HepG2 (cell line): ENCODE results near the gene GTF2F1. TPM values are rescaled to one million over a fixed set of nuclear protein-coding genes. Genes with fewer than 3 reads are reported as not detected.

Experiments used
- ATAC-seq: fragments of 200-7000 bp; cut with Tn5 transposase; 3 replicates; pipeline ENCODE4 v1.9.1; 2020; ENCODE audit warnings: mild to moderate bottlenecking, moderate library complexity
- BruUV-seq: library from RNA; stranded (reverse); fragments of 400-500 nt; replicated peaks from 2 replicates; lab custom pipeline; 2021; lab: Mats Ljungman, UMichigan
- CTCF ChIA-PET: fragments of 300-600 bp; formaldehyde crosslinking; extraction: SDS; loops from one replicate; lab custom pipeline; 2021; ENCODE audit warnings: low total read pairs, inconsistent platforms, low intra/inter-chr PET ratio; lab: Yijun Ruan, JAX
- POLR2A ChIA-PET: fragments of 350-600 bp; sonication (Branson Sonifier 250); formaldehyde crosslinking; loops from one replicate; lab custom pipeline; 2020; ENCODE audit warnings: antibody characterized with exemption, inconsistent platforms; lab: Yijun Ruan, JAX
- DNase-seq: peaks from one replicate; pipeline ENCODE4 v3.0.0-alpha.2; 2015; ENCODE audit warnings: low spot score
- FAIRE-seq: peaks from 3 replicates; lab custom pipeline; 2011; peaks lifted over from hg19 to GRCh38; lab: Jason Lieb, UNC
- H2AFZ ChIP-seq: one replicate; pipeline ENCODE4 v1.6.1; 2011; ENCODE audit warnings: low read length, inconsistent platforms
- H3K27ac ChIP-seq: fragments of 300-600 bp; 3 replicates; pipeline ENCODE4 v1.8.0; 2011; ENCODE audit warnings: mixed run types, mild to moderate bottlenecking, mixed read lengths, low read length, inconsistent platforms; ENCODE audit not compliant: insufficient read depth; ENCODE audit errors: extremely low read length
- H3K27me3 ChIP-seq, 2 experiments: fragments of 200-600 bp in 1 of 2; 2 replicates in 1 of 2; 3 replicates in 1 of 2; pipeline versions ENCODE4 v1.6.0 to v1.8.0; 2011; ENCODE audit warnings: low read length in 2 of 2, mild to moderate bottlenecking in 2 of 2, moderate library complexity in 2 of 2, inconsistent platforms in 1 of 2; ENCODE audit not compliant: insufficient read depth in 2 of 2, control insufficient read depth in 1 of 2
- H3K36me3 ChIP-seq, 2 experiments: fragments of 200-600 bp in 1 of 2; replicated peaks in 1 of 2; 2 replicates in 1 of 2; 3 replicates in 1 of 2; pipeline versions ENCODE4 v1.5.1 to v1.8.0; 2011; ENCODE audit warnings: low read length in 2 of 2, inconsistent platforms in 1 of 2; ENCODE audit not compliant: insufficient read depth in 2 of 2, control insufficient read depth in 1 of 2
- H3K4me1 ChIP-seq: 2 replicates; pipeline ENCODE4 v1.5.1; 2012; ENCODE audit warnings: low read length, inconsistent platforms; ENCODE audit not compliant: insufficient read depth
- H3K4me2 ChIP-seq: 2 replicates; pipeline ENCODE4 v1.6.0; 2011; ENCODE audit warnings: low read depth, low read length, inconsistent platforms
- H3K4me3 ChIP-seq, 3 experiments: fragments of 200-600 bp in 1 of 3; sonication (generic), shearing (Covaris generic) in 1 of 3; replicated peaks in 1 of 3; 2 replicates each; pipeline ENCODE4 v1.5.1; 2011 to 2016; ENCODE audit warnings: low read length in 3 of 3, inconsistent platforms in 2 of 3, low read depth in 2 of 3, mild to moderate bottlenecking in 2 of 3, control low read depth in 1 of 3, mixed read lengths in 1 of 3; ENCODE audit not compliant: insufficient read depth in 1 of 3
- H3K79me2 ChIP-seq: one replicate; pipeline ENCODE4 v1.6.1; 2011; ENCODE audit warnings: low read length, inconsistent platforms; ENCODE audit not compliant: insufficient read depth
- H3K9ac ChIP-seq: 2 replicates; pipeline ENCODE4 v1.6.0; 2011; ENCODE audit warnings: mild to moderate bottlenecking, low read depth, low read length, inconsistent platforms; ENCODE audit not compliant: insufficient read depth
- H3K9me3 ChIP-seq: 2 replicates; pipeline ENCODE4 v1.5.1; 2012; ENCODE audit warnings: mild to moderate bottlenecking, low read length
- H4K20me1 ChIP-seq: 2 replicates; pipeline ENCODE4 v1.6.0; 2011; ENCODE audit warnings: inconsistent platforms, mild to moderate bottlenecking, low read length, moderate library complexity; ENCODE audit not compliant: insufficient read depth
- CENPT ChIP-seq: sonication (generic); formaldehyde crosslinking; IDR thresholded peaks from 2 replicates; pipeline ENCODE4 v1.8.0; 2022; ENCODE audit warnings: low read depth, mild to moderate bottlenecking, moderate library complexity, missing genetic modification reagents
- FOXA1 ChIP-seq, 2 experiments: fragments of 450-650 bp in 1 of 2; sonication (generic) in 1 of 2; formaldehyde crosslinking in 1 of 2; IDR thresholded peaks; 2 replicates each; pipeline versions ENCODE4 v1.4.0 to v1.6.1; 2016 to 2020; ENCODE audit warnings: missing genetic modification reagents in 1 of 2
- GATAD1 ChIP-seq: IDR thresholded peaks from 2 replicates; pipeline ENCODE4 v1.6.1; 2016; ENCODE audit warnings: missing genetic modification reagents, missing compliant biosample characterization
- HNRNPLL ChIP-seq: fragments of 200-400 bp; formaldehyde crosslinking; IDR thresholded peaks from 2 replicates; pipeline ENCODE4 v1.6.1; 2017; ENCODE audit warnings: mild to moderate bottlenecking, low read depth, low read length; ENCODE audit not compliant: poor library complexity, severe bottlenecking
- IRX3 ChIP-seq: sonication (generic); formaldehyde crosslinking; IDR thresholded peaks from 2 replicates; pipeline ENCODE4 v1.8.1; 2023; ENCODE audit warnings: mild to moderate bottlenecking, low read depth, missing genetic modification reagents, borderline replicate concordance
- KLF15 ChIP-seq: sonication (generic); formaldehyde crosslinking; IDR thresholded peaks from 2 replicates; pipeline ENCODE4 v1.8.1; 2023; ENCODE audit warnings: borderline replicate concordance, mild to moderate bottlenecking, inconsistent platforms, missing genetic modification reagents, mixed read lengths
- ZBTB33 ChIP-seq: sonication (generic); formaldehyde crosslinking; IDR thresholded peaks from 2 replicates; pipeline ENCODE4 v1.4.0; 2020; ENCODE audit warnings: missing genetic modification reagents
- ZNF20 ChIP-seq: sonication (generic); formaldehyde crosslinking; IDR thresholded peaks from 2 replicates; pipeline ENCODE4 v1.4.0; 2020; ENCODE audit warnings: mild to moderate bottlenecking, moderate library complexity, missing genetic modification reagents
- ZNF350 ChIP-seq: sonication (generic); formaldehyde crosslinking; IDR thresholded peaks from 2 replicates; pipeline ENCODE4 v1.4.0; 2020; ENCODE audit warnings: mild to moderate bottlenecking, low read depth, missing genetic modification reagents, borderline replicate concordance
- ZNF616 ChIP-seq: sonication (generic); formaldehyde crosslinking; IDR thresholded peaks from 2 replicates; pipeline ENCODE4 v1.5.0; 2020; ENCODE audit warnings: low read depth, mild to moderate bottlenecking, missing genetic modification reagents
- ZNF878 ChIP-seq: sonication (generic); formaldehyde crosslinking; IDR thresholded peaks from 2 replicates; pipeline ENCODE4 v1.8.1; 2023; ENCODE audit warnings: mild to moderate bottlenecking, missing genetic modification reagents, moderate library complexity
- WGBS: methylation state at CpG from one replicate; pipeline ENCODE4 v1.1.6; 2017; ENCODE audit warnings: low lambda C conversion rate; 5-methylcytosine and 5-hydroxymethylcytosine counted together
- in situ Hi-C: cut with HindIII; loops from 2 replicates; pipeline ENCODE4 v1.10.0; 2017; ENCODE audit warnings: low pct_unique_long_range_greater_than_20kb; ENCODE audit not compliant: extremely low pct_ligation_motif_present
- intact Hi-C: fragments of 100-400 bp; cut with micrococcal nuclease; formaldehyde crosslinking; loops from one replicate; pipeline ENCODE4 v1.10.0; 2022; ENCODE audit not compliant: unreplicated experiment
- polyA plus RNA-seq, 8 experiments: library from polyadenylated mRNA; depleted of rRNA in 3 of 8; stranded (reverse) in 7 of 8; unstranded in 1 of 8; fragments of >200 nt; fragmentation: Illumina TruSeq in 4 of 8; extraction: Trizol in 4 of 8; gene quantifications; 2 replicates each; pipeline versions ENCODE4 v1.2.1 to v1.2.3, GENCODE V29; 2011 to 2016; ENCODE audit warnings: low read depth in 4 of 8, missing spikeins in 1 of 8, mixed read lengths in 1 of 8; ENCODE audit not compliant: insufficient read depth in 1 of 8
- total RNA-seq, 5 experiments: library from RNA; depleted of rRNA; stranded (reverse); fragments of >200 nt; fragmentation: Illumina TruSeq; extraction: Trizol; gene quantifications; 2 replicates each; pipeline ENCODE4 v1.2.3, GENCODE V29; 2016; ENCODE audit warnings: low read depth in 1 of 5
- TF ChIP-seq, protein P1 (sequence below): sonication (generic); formaldehyde crosslinking; IDR thresholded peaks from 2 replicates; pipeline ENCODE4 v1.8.0; 2022; ENCODE audit warnings: missing genetic modification reagents, mild to moderate bottlenecking, moderate library complexity, borderline replicate concordance

The GTF2F1 gene
- total and polyA plus RNA-seq, 2 of the 13 experiments (the other 11 are each of a cell fraction or from before 2014, with no cell fraction given) = 27.8 to 34.1 TPM

DNA sequence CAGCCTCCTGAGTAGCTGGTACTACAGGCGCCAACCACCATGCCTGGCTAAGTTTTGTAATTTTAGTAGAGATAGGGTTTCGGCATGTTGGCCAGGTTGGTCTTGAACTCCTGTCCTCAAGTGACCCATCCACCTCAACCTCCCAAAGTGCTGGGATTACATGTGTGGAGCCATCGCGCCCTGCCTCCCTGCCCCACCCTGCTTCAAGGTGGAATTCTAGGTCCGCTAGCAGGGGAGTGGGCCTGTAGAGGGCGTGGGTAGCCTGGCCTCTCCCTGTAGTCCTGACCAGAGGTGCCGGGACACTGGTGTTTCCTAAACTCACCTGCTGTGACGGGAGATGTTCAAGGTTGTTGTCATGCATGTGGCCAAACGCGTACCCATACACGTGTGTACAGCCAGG lies 40.2 kb upstream of the GTF2F1 start:
- in situ Hi-C loops = no loop called here
- H3K9ac ChIP-seq = no peak overlapping the region
- intact Hi-C loops = no loop called here
- no peaks in the 10 kb centered on the region for H3K79me2 ChIP-seq
- H3K27me3 ChIP-seq = no peaks in the 10 kb centered on the region
- no peak for ATAC-seq
- FAIRE-seq = no peak
- no peaks in the 10 kb centered on the region for H3K9me3 ChIP-seq
- BruUV-seq = no TSS peak
- POLR2A ChIA-PET = no interaction called here
- H3K4me3 ChIP-seq = no peak overlapping the region
- DNase-seq = no peak
- no peak overlapping the region for H3K4me2 ChIP-seq
- H3K27ac ChIP-seq = no peak overlapping the region
- H4K20me1 ChIP-seq = no peaks in the 10 kb centered on the region
- TF ChIP-seq ZBTB33 (CRISPR knock-in tag) (peak; percentile 96), CENPT (CRISPR knock-in tag) (no peak)
- TF ChIP-seq, all 625 proteins: peak for 1
- 88% methylated on average over 9 of the region's 11 CpGs for WGBS
- Histone ChIP-seq H2AFZ (no peak overlapping the region), H3K4me1 (0 out of 2 replicates have a peak, but pooled peaks cover 3% of the 10 kb centered on the region), H3K36me3 (no peaks in the 10 kb centered on the region)
- CTCF ChIA-PET = no interaction called here

GRCh38 chr19:6431891-6432290 lies 38.9 kb upstream of the GTF2F1 start:
- Histone ChIP-seq H3K4me1 (no peaks in the 10 kb centered on the region), H3K36me3 (no peaks in the 10 kb centered on the region), H3K79me2 (no peaks in the 10 kb centered on the region), H3K9me3 (no peaks in the 10 kb centered on the region), H3K27ac (no peak overlapping the region), H3K4me2 (no peak overlapping the region), H3K4me3 (no peak overlapping the region), H2AFZ (no peak overlapping the region), H3K27me3 (no peaks in the 10 kb centered on the region), H4K20me1 (no peaks in the 10 kb centered on the region), H3K9ac (no peak overlapping the region)
- ChIA-PET CTCF (no interaction called here), POLR2A (no interaction called here)
- ATAC-seq (no peak), FAIRE-seq (no peak), DNase-seq (no peak)
- TF ChIP-seq, protein P1, sequence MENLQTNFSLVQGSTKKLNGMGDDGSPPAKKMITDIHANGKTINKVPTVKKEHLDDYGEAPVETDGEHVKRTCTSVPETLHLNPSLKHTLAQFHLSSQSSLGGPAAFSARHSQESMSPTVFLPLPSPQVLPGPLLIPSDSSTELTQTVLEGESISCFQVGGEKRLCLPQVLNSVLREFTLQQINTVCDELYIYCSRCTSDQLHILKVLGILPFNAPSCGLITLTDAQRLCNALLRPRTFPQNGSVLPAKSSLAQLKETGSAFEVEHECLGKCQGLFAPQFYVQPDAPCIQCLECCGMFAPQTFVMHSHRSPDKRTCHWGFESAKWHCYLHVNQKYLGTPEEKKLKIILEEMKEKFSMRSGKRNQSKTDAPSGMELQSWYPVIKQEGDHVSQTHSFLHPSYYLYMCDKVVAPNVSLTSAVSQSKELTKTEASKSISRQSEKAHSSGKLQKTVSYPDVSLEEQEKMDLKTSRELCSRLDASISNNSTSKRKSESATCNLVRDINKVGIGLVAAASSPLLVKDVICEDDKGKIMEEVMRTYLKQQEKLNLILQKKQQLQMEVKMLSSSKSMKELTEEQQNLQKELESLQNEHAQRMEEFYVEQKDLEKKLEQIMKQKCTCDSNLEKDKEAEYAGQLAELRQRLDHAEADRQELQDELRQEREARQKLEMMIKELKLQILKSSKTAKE (CRISPR knock-in tag) = no peak
- TF ChIP-seq HNRNPLL (no peak), ZNF616 (CRISPR knock-in tag) (no peak), KLF15 (CRISPR knock-in tag) (no peak), ZNF20 (CRISPR knock-in tag) (no peak), ZNF350 (CRISPR knock-in tag) (no peak), GATAD1 (CRISPR knock-in tag) (no peak), ZNF878 (CRISPR knock-in tag) (no peak), FOXA1 (IDR thresholded peaks at IDR 0.05) (no peak), FOXA1 (CRISPR knock-in tag; IDR thresholded peaks at IDR 0.05) (no peak), IRX3 (CRISPR knock-in tag) (no peak)
- no TSS peak for BruUV-seq
- 76% methylated on average over 10 of the region's 11 CpGs for WGBS
- in situ Hi-C loops = no loop called here
- intact Hi-C loops = no loop called here
